ENCODE data around the gene SNX9.

The SNX9 gene

GRCh38 chr6:157959451-157960227, 136.6 kb downstream of the SNX9 start:
- Mint-ChIP-seq H3K4me3 (no peak overlapping the region), H3K36me3 (ENCODE audit: low read depth) (peaks cover 17% of the 10 kb centered on the region), H3K27me3 (ENCODE audit: low read depth, poor library complexity) (peaks cover 11% of the 10 kb centered on the region), H3K4me1 (peaks cover under 1% of the 10 kb centered on the region), H3K27ac (no peak overlapping the region), H3K9me3 (peaks cover 39% of the 10 kb centered on the region)
- DNase-seq, result no peak
- TF ChIP-seq, protein P1, sequence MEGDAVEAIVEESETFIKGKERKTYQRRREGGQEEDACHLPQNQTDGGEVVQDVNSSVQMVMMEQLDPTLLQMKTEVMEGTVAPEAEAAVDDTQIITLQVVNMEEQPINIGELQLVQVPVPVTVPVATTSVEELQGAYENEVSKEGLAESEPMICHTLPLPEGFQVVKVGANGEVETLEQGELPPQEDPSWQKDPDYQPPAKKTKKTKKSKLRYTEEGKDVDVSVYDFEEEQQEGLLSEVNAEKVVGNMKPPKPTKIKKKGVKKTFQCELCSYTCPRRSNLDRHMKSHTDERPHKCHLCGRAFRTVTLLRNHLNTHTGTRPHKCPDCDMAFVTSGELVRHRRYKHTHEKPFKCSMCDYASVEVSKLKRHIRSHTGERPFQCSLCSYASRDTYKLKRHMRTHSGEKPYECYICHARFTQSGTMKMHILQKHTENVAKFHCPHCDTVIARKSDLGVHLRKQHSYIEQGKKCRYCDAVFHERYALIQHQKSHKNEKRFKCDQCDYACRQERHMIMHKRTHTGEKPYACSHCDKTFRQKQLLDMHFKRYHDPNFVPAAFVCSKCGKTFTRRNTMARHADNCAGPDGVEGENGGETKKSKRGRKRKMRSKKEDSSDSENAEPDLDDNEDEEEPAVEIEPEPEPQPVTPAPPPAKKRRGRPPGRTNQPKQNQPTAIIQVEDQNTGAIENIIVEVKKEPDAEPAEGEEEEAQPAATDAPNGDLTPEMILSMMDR (IDR thresholded peaks at IDR 0.05), result no peak

- Mint-ChIP-seq H3K9me3 (peaks cover 40% of the 10 kb centered on the region), H3K4me3 (no peak overlapping the region), H3K27me3 (ENCODE audit: low read depth, poor library complexity) (peaks cover 8% of the 10 kb centered on the region), H3K36me3 (ENCODE audit: low read depth) (peaks cover 17% of the 10 kb centered on the region), H3K4me1 (no peaks in the 10 kb centered on the region), H3K27ac (no peak overlapping the region)
- no peak for DNase-seq
- TF ChIP-seq, protein P1 (IDR thresholded peaks at IDR 0.05), result no peak
Measured at GRCh38 chr6:157961153-157961831, 138.2 kb downstream of the SNX9 start.

- peaks cover 17% of the 10 kb centered on the region for H3K36me3 Mint-ChIP-seq (ENCODE audit: low read depth)
- no peak for DNase-seq
- peaks cover 7% of the 10 kb centered on the region for H3K27me3 Mint-ChIP-seq (ENCODE audit: low read depth, poor library complexity)
- H3K27ac Mint-ChIP-seq, result no peak overlapping the region
- H3K4me3 Mint-ChIP-seq, result no peak overlapping the region
- H3K9me3 Mint-ChIP-seq, result peaks cover 39% of the 10 kb centered on the region
- TF ChIP-seq, protein P1 (IDR thresholded peaks at IDR 0.05), result no peak
- H3K4me1 Mint-ChIP-seq, result no peaks in the 10 kb centered on the region
Measured at GRCh38 chr6:157961832-157962575, 139.0 kb downstream of the SNX9 start.

DNA sequence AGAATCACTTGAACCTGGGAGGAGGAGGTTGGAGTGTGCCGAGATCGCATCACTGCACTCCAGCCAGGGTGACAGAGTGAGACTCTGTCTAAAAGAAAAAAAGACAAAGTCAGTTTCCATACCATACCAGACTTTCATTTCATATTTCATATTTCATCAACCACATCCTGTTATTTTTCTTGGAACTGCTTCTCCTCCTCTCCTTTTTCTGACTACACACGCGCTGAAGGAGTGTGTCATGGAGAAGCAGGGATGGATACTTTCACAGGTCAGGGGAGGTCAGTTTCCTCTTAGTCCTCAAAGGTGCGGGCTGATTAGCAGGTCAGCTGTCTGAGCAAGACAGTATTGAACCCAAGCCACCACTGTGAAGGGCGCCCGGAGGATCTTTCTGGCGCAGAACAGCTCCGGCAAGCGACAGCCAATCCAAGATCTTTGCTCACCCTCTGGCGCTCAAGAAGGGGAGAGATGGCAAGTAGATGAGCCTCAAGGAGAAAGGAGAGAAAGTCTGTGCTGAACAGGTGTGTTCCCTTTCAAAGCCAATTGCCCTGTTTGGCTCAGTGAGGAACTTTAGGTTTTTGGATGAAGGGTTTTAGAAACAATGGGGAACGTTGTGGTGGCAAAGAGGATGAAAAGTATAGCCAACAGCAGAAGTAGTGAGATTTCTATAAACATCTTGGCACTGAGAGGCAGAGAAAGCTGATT, 139.7 kb downstream of the SNX9 start:
- peaks cover 7% of the 10 kb centered on the region for H3K27me3 Mint-ChIP-seq (ENCODE audit: low read depth, poor library complexity)
- no peak for DNase-seq
- H3K4me1 Mint-ChIP-seq, result no peaks in the 10 kb centered on the region
- peaks cover 36% of the 10 kb centered on the region for H3K9me3 Mint-ChIP-seq
- H3K4me3 Mint-ChIP-seq, result no peak overlapping the region
- H3K36me3 Mint-ChIP-seq (ENCODE audit: low read depth), result peaks cover 17% of the 10 kb centered on the region
- no peak overlapping the region for H3K27ac Mint-ChIP-seq
- TF ChIP-seq, protein P1 (IDR thresholded peaks at IDR 0.05), result no peak

DNA sequence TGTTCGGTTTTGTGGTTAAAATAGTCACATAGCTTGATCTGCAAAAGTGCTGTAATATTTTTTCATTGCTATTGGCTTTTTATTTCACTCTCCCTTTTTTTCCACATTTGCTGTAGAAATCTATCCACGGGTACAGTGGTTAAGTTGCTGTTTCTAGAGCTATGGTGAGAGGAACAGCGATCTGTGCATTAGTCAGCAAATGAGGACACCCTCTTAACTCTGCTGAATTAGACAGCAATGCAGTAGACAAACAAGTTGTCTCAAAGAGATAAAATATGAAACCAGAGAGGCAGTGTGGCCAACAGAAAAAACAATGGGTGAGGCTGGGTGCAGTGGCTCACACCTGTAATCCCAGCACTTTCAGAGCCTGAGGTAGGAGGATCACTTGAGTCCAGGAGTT, 141.1 kb downstream of the SNX9 start:
- Mint-ChIP-seq H3K4me1 (no peaks in the 10 kb centered on the region), H3K9me3 (peaks cover 22% of the 10 kb centered on the region), H3K27me3 (ENCODE audit: low read depth, poor library complexity) (peaks cover 7% of the 10 kb centered on the region), H3K36me3 (ENCODE audit: low read depth) (peaks cover 10% of the 10 kb centered on the region), H3K4me3 (no peak overlapping the region), H3K27ac (no peak overlapping the region)
- TF ChIP-seq, protein P1 (IDR thresholded peaks at IDR 0.05), result no peak
- no peak for DNase-seq
